K562 (cell line): ENCODE data around the gene CAMK2B. TPM values are rescaled to one million over a fixed set of nuclear protein-coding genes. Genes with fewer than 3 reads are reported as not detected.

Experiments used
- ATAC-seq: fragments of 200-7000 bp; cut with Tn5 transposase; 3 replicates; pipeline ENCODE4 v1.9.1; 2020; ENCODE audit warnings: moderate library complexity
- BruUV-seq: library from RNA; stranded (reverse); fragments of 400-500 nt; replicated peaks from 2 replicates; lab custom pipeline; 2021; lab: Mats Ljungman, UMichigan
- CTCF ChIA-PET: fragments of 300-600 bp; formaldehyde crosslinking; extraction: SDS; loops from one replicate; lab custom pipeline; 2021; ENCODE audit warnings: low intra/inter-chr PET ratio; lab: Yijun Ruan, JAX
- POLR2A ChIA-PET: fragments of 300-600, 350-650 bp; sonication (Branson Sonifier 250); formaldehyde crosslinking; extraction: SDS; loops from one replicate; lab custom pipeline; 2021; ENCODE audit warnings: antibody characterized with exemption, inconsistent platforms; lab: Yijun Ruan, JAX
- DNase-seq, 4 experiments: peaks; one replicate each; pipeline versions ENCODE4 v3.0.0 to v3.0.0-alpha.2; 2011 to 2018; ENCODE audit warnings: low spot score in 3 of 4, mixed read lengths in 3 of 4; ENCODE audit errors: extremely low read depth in 1 of 4
- FAIRE-seq: peaks from 2 replicates; lab custom pipeline; 2011; peaks lifted over from hg19 to GRCh38; lab: Jason Lieb, UNC
- H2AFZ ChIP-seq: 2 replicates; pipeline ENCODE4 v1.6.0; 2011; ENCODE audit warnings: low read depth, low read length, control low read depth, inconsistent platforms
- H3K27ac ChIP-seq: fragments of 200-600 bp; 3 replicates; pipeline ENCODE4 v1.8.0; 2011; ENCODE audit warnings: low read depth, mild to moderate bottlenecking, control low read depth, inconsistent platforms, low read length, moderate library complexity, mixed read lengths; ENCODE audit errors: extremely low read depth
- H3K27me3 ChIP-seq, 2 experiments: fragments of 300-600 bp in 1 of 2; 2 replicates in 1 of 2; 3 replicates in 1 of 2; pipeline versions ENCODE4 v1.6.0 to v1.8.0; 2011; ENCODE audit warnings: inconsistent platforms in 2 of 2, low read length in 2 of 2, mild to moderate bottlenecking in 1 of 2, mixed read lengths in 1 of 2, moderate library complexity in 1 of 2; ENCODE audit not compliant: control insufficient read depth in 2 of 2, insufficient read depth in 2 of 2
- H3K36me3 ChIP-seq: fragments of 300-600 bp; 3 replicates; pipeline ENCODE4 v1.8.0; 2011; ENCODE audit warnings: mild to moderate bottlenecking, low read length, inconsistent platforms; ENCODE audit not compliant: control insufficient read depth, insufficient read depth
- H3K4me1 ChIP-seq, 2 experiments: fragments of 200-600 bp in 1 of 2; replicated peaks in 1 of 2; 2 replicates in 1 of 2; 3 replicates in 1 of 2; pipeline versions ENCODE4 v1.5.1 to v1.8.0; 2011; ENCODE audit warnings: inconsistent platforms in 2 of 2, low read length in 2 of 2, mild to moderate bottlenecking in 1 of 2, mixed read lengths in 1 of 2, moderate library complexity in 1 of 2; ENCODE audit not compliant: control insufficient read depth in 2 of 2, insufficient read depth in 2 of 2
- H3K4me2 ChIP-seq: 2 replicates; pipeline ENCODE4 v1.6.1; 2011; ENCODE audit warnings: low read length, control low read depth, inconsistent platforms, mixed read lengths; ENCODE audit not compliant: insufficient read depth
- H3K4me3 ChIP-seq: fragments of 200-600 bp; sonication (generic), shearing (Covaris generic); 2 replicates; pipeline ENCODE4 v1.5.1; 2016; ENCODE audit warnings: control low read depth, inconsistent platforms
- H3K79me2 ChIP-seq: fragments of 200-600 bp; 3 replicates; pipeline ENCODE4 v1.8.0; 2011; ENCODE audit warnings: low read length, inconsistent platforms; ENCODE audit not compliant: control insufficient read depth, insufficient read depth
- H3K9ac ChIP-seq, 2 experiments: 2 replicates each; pipeline versions ENCODE4 v1.6.0 to v1.6.1; 2011; ENCODE audit warnings: low read depth in 2 of 2, low read length in 2 of 2, control low read depth in 1 of 2, inconsistent platforms in 1 of 2, mild to moderate bottlenecking in 1 of 2, mixed read lengths in 1 of 2; ENCODE audit not compliant: insufficient read depth in 1 of 2
- H3K9me1 ChIP-seq: one replicate; pipeline ENCODE4 v1.6.0; 2011; ENCODE audit warnings: inconsistent platforms, mild to moderate bottlenecking, low read length, moderate library complexity; ENCODE audit not compliant: control insufficient read depth, insufficient read depth
- H3K9me3 ChIP-seq: replicated peaks from 2 replicates; pipeline ENCODE4 v1.5.1; 2011; ENCODE audit warnings: low read depth, low read length, inconsistent platforms; ENCODE audit not compliant: control insufficient read depth, insufficient read depth
- H4K20me1 ChIP-seq: replicated peaks from 2 replicates; pipeline ENCODE4 v1.6.1; 2011; ENCODE audit warnings: low read length, inconsistent platforms, mixed read lengths; ENCODE audit not compliant: control insufficient read depth, insufficient read depth
- MAFF ChIP-seq: IDR thresholded peaks from 2 replicates; pipeline ENCODE4 v1.6.1; 2012; ENCODE audit warnings: low read length, improper control_type of control experiment
- WGBS: fragments of 100-300 bp; shearing (Covaris generic); methylation state at CpG from one replicate; pipeline ENCODE4 v1.1.6; 2016; ENCODE audit warnings: low coverage, mixed read lengths; ENCODE audit not compliant: insufficient coverage; ENCODE audit errors: missing lambda C conversion rate; 5-methylcytosine and 5-hydroxymethylcytosine counted together
- in situ Hi-C: fragments of 300-500 bp; cut with MboI; formaldehyde crosslinking; loops from 4 replicates; pipeline ENCODE4 v1.15.0; 2018; ENCODE audit warnings: inconsistent platforms, mixed read lengths
- intact Hi-C: fragments of 100-400 bp; cut with micrococcal nuclease; formaldehyde crosslinking; loops from 2 replicates; pipeline ENCODE4 v1.14.2; 2022
- polyA plus RNA-seq, 8 experiments: library from polyadenylated mRNA; depleted of rRNA in 4 of 8; stranded (reverse) in 5 of 8; unstranded in 3 of 8; fragments of >200 nt; fragmentation: Nextera tagmentation in 2 of 8; fragmentation: Illumina TruSeq in 1 of 8; extraction: Ambion mirVana in 2 of 8; extraction: Trizol in 1 of 8; gene quantifications; 2 replicates each; pipeline versions ENCODE4 v1.2.1 to v1.2.3, GENCODE V29; 2011 to 2014; ENCODE audit warnings: inconsistent platforms in 1 of 8, missing spikeins in 1 of 8
- total RNA-seq, 7 experiments: library from RNA; depleted of rRNA in 6 of 7; stranded (reverse); fragments of >200 nt in 6 of 7; fragmentation: Illumina TruSeq in 2 of 7; extraction: Trizol in 2 of 7; gene quantifications; 2 replicates each; pipeline versions ENCODE4 v1.2.1 to v1.2.3, GENCODE V29; 2011 to 2021; ENCODE audit warnings: low replicate concordance in 1 of 7
- TF ChIP-seq, protein P1 (sequence below), 2 experiments: IDR thresholded peaks; 2 replicates each; pipeline ENCODE4 v1.6.1; 2012; ENCODE audit warnings: improper control_type of control experiment in 2 of 2, low read depth in 2 of 2, low read length in 2 of 2, borderline replicate concordance in 1 of 2

Gene CAMK2B
- total and polyA plus RNA-seq, 9 of the 15 experiments (the other 6 are each of a cell fraction or from before 2014, with no cell fraction given) = 0.04 to 0.09 (median 0.05) TPM; not detected in 4

DNA sequence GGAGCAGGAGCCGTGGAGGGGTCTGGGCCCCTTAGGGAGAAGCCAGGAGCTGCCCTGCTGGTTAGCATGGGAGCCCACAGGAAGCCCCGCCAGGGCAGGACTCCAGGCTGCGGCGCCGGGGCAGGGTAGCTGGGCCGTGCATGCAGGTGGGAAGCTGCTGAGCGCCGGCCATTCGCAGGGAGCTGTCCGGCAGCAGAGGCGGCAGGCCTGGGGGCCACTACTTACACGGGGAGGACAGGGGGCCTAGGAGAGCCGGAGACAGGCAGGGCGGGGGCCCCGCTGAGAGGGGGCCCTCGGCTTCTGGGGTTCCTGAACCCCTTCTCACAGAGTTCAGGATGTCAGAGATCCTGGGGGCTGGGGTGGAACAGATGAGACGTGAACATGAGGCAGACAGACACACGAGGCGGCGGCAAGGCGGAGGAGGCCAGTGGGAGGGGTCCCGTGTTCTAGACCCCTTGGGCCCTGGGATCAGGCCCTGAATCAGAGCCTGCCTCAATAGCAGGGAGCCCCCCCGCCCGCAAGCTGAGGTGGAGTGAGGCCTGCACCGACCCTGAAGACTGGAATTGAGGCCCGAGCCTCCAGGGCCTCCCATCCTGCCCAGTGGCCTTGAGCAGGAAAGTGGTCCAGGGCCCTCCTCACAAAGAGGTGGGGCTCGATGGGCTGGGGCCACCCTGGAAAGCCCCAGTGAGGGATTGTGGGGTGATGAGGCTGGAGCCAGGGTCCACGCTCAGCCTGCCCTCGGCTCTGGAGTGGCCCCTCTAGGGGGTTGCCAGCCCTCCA is 96.6 kb downstream of the CAMK2B start:
- in situ Hi-C loops = no loop called here
- 3% methylated on average over 23 of the region's 29 CpGs for WGBS

More for the DNA sequence above, 96.6 kb downstream of the CAMK2B start:
- no peaks in the 10 kb centered on the region for H3K79me2 ChIP-seq
- H3K9me1 ChIP-seq = no peaks in the 10 kb centered on the region
- no peak overlapping the region for H2AFZ ChIP-seq
- no TSS peak for BruUV-seq
- peak; percentile 29; the same call in 2 of the 3 replicates for ATAC-seq
- FAIRE-seq = no peak
- H3K4me2 ChIP-seq = no peak overlapping the region
- CTCF ChIA-PET = no interaction called here
- intact Hi-C loops = no loop called here
- H3K4me1 ChIP-seq = peaks cover 0 to 50% of the 10 kb centered on the region in 2 experiments; a peak in 2 of 5 replicates
- H3K36me3 ChIP-seq = no peaks in the 10 kb centered on the region
- H4K20me1 ChIP-seq = peaks cover 9% of the 10 kb centered on the region; the same call in 1 of the 2 replicates
- TF ChIP-seq, protein P1, sequence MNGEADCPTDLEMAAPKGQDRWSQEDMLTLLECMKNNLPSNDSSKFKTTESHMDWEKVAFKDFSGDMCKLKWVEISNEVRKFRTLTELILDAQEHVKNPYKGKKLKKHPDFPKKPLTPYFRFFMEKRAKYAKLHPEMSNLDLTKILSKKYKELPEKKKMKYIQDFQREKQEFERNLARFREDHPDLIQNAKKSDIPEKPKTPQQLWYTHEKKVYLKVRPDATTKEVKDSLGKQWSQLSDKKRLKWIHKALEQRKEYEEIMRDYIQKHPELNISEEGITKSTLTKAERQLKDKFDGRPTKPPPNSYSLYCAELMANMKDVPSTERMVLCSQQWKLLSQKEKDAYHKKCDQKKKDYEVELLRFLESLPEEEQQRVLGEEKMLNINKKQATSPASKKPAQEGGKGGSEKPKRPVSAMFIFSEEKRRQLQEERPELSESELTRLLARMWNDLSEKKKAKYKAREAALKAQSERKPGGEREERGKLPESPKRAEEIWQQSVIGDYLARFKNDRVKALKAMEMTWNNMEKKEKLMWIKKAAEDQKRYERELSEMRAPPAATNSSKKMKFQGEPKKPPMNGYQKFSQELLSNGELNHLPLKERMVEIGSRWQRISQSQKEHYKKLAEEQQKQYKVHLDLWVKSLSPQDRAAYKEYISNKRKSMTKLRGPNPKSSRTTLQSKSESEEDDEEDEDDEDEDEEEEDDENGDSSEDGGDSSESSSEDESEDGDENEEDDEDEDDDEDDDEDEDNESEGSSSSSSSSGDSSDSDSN (IDR thresholded peaks at IDR 0.05; ENCODE audit: borderline replicate concordance in 1 of 2, low read depth in 2 of 2, low read length in 2 of 2) = 0 out of 4 replicates have a peak, but pooled peaks of 1 of the 2 experiments have one; percentile 11
- TF ChIP-seq MAFF = no peak
- TF ChIP-seq, all 486 proteins: peak for 1
- H3K9me3 ChIP-seq = no peaks in the 10 kb centered on the region
- POLR2A ChIA-PET = interaction anchor here (1.4 to 1.6 kb wide), 2 partner anchors 8 to 49 kb away, joined by 3 to 5 read pairs; no protein-coding TSS in a partner anchor
- no peak for DNase-seq
- peaks cover 21 to 79% of the 10 kb centered on the region in 2 experiments; a peak in 4 of 5 replicates for H3K27me3 ChIP-seq
- H3K4me3 ChIP-seq = no peak overlapping the region
- H3K27ac ChIP-seq = no peak overlapping the region
- H3K9ac ChIP-seq = peak overlapping the region in 1 of 2 experiments; percentile 26; a peak in 1 of 4 replicates
